A549 (cell line): ENCODE data around the gene PATL2. TPM values are rescaled to one million over a fixed set of nuclear protein-coding genes. Genes with fewer than 3 reads are reported as not detected.

Source experiments
- ATAC-seq, 2 experiments: fragments of 200-7000 bp in 1 of 2; fragments of >200 bp in 1 of 2; cut with Nextera tagmentation in 1 of 2; cut with Tn5 transposase in 1 of 2; 3 replicates each; pipeline versions ENCODE4 v1.8.0 to v1.9.1; 2018 to 2020; ENCODE audit warnings: mild to moderate bottlenecking in 1 of 2, moderate library complexity in 1 of 2
- CTCF ChIA-PET: fragments of 300-600 bp; sonication (Branson Sonifier 250); formaldehyde crosslinking; extraction: SDS; loops from one replicate; lab custom pipeline; 2021; ENCODE audit warnings: antibody characterized with exemption, inconsistent platforms; lab: Yijun Ruan, JAX
- POLR2A ChIA-PET: fragments of 350-600 bp; formaldehyde crosslinking; extraction: SDS; loops from one replicate; lab custom pipeline; 2021; ENCODE audit warnings: antibody characterized with exemption, inconsistent platforms; lab: Yijun Ruan, JAX
- DNase-seq, 2 experiments: peaks; one replicate each; pipeline versions ENCODE4 v3.0.0 to v3.0.0-alpha.2; 2011 to 2016; ENCODE audit warnings: low read depth in 1 of 2, low spot score in 1 of 2
- FAIRE-seq: peaks from 2 replicates; lab custom pipeline; 2011; peaks lifted over from hg19 to GRCh38; lab: Jason Lieb, UNC
- H3K27ac ChIP-seq, 2 experiments: fragments of >200 bp; sonication (Bioruptor Twin); formaldehyde crosslinking; 3 replicates each; pipeline ENCODE4 v1.5.1; 2016 to 2017
- H3K4me1 ChIP-seq: fragments of >200 bp; sonication (Bioruptor Twin); formaldehyde crosslinking; 3 replicates; pipeline ENCODE4 v1.6.1; 2016
- H3K4me2 ChIP-seq: fragments of >200 bp; sonication (Bioruptor Twin); formaldehyde crosslinking; 3 replicates; pipeline ENCODE4 v1.6.1; 2016
- H3K4me3 ChIP-seq: fragments of >200 bp; sonication (Bioruptor Twin); formaldehyde crosslinking; 3 replicates; pipeline ENCODE4 v1.5.1; 2016
- H3K9me3 ChIP-seq: fragments of >200 bp; sonication (Bioruptor Twin); formaldehyde crosslinking; 3 replicates; pipeline ENCODE4 v1.6.1; 2016
- BHLHE40 ChIP-seq: IDR thresholded peaks from 2 replicates; pipeline ENCODE4 v1.6.1; 2012; ENCODE audit warnings: low read depth, low read length, inconsistent platforms
- EHF ChIP-seq: fragments of 250-450 bp; sonication (Bioruptor Pico); IDR thresholded peaks from 2 replicates; pipeline ENCODE4 v1.5.0; 2020; ENCODE audit warnings: mild to moderate bottlenecking
- EHMT2 ChIP-seq: fragments of 200-600 bp; sonication (generic); IDR thresholded peaks from 2 replicates; pipeline ENCODE4 v1.6.1; 2016; ENCODE audit warnings: antibody characterized with exemption, low read depth, mild to moderate bottlenecking, moderate library complexity
- ESRRA ChIP-seq: fragments of 150-350 bp; IDR thresholded peaks from 2 replicates; pipeline ENCODE4 v1.6.1; 2014; ENCODE audit warnings: mild to moderate bottlenecking, low read length, borderline replicate concordance
- HOXA7 ChIP-seq: fragments of 250-450 bp; sonication (Bioruptor Pico); IDR thresholded peaks from 2 replicates; pipeline ENCODE4 v1.5.0; 2020; ENCODE audit warnings: mild to moderate bottlenecking, moderate library complexity
- JUN ChIP-seq, 2 experiments: fragments of >200 bp; sonication (Bioruptor Twin); formaldehyde crosslinking; IDR thresholded peaks; 2 replicates in 1 of 2; 3 replicates in 1 of 2; pipeline ENCODE4 v1.6.1; 2016 to 2017
- KDM5A ChIP-seq: fragments of 200-600 bp; sonication (generic); IDR thresholded peaks from 2 replicates; pipeline ENCODE4 v1.6.1; 2016; ENCODE audit warnings: antibody characterized with exemption, mild to moderate bottlenecking
- MYC ChIP-seq: IDR thresholded peaks from 2 replicates; pipeline ENCODE4 v1.6.1; 2012; ENCODE audit warnings: mild to moderate bottlenecking, inconsistent platforms, low read length, improper control_type of control experiment, borderline replicate concordance
- SREBF2 ChIP-seq: fragments of 450-650 bp; IDR thresholded peaks from 2 replicates; pipeline ENCODE4 v1.6.1; 2014; ENCODE audit warnings: mild to moderate bottlenecking, moderate library complexity
- TFCP2L1 ChIP-seq: fragments of 250-450 bp; sonication (Bioruptor Pico); IDR thresholded peaks from 2 replicates; pipeline ENCODE4 v1.5.0; 2021; ENCODE audit warnings: mild to moderate bottlenecking
- TP53 ChIP-seq: fragments of 250-450 bp; sonication (Bioruptor Pico); IDR thresholded peaks from 2 replicates; pipeline ENCODE4 v1.5.0; 2021; ENCODE audit warnings: mild to moderate bottlenecking, moderate library complexity
- ZC3H11A ChIP-seq: fragments of 450-650 bp; IDR thresholded peaks from 2 replicates; pipeline ENCODE4 v1.6.1; 2014; ENCODE audit warnings: antibody characterized with exemption, mild to moderate bottlenecking
- ZNF302 ChIP-seq: fragments of 250-450 bp; sonication (Bioruptor Pico); IDR thresholded peaks from 2 replicates; pipeline ENCODE4 v1.9.0; 2021; ENCODE audit warnings: inconsistent platforms, mild to moderate bottlenecking, moderate library complexity
- WGBS: methylation state at CpG from one replicate; pipeline ENCODE4 v1.1.6; 2017; ENCODE audit errors: missing lambda C conversion rate; 5-methylcytosine and 5-hydroxymethylcytosine counted together
- polyA plus RNA-seq, 4 experiments: library from polyadenylated mRNA; depleted of rRNA in 3 of 4; stranded (reverse); fragments of >200 nt; fragmentation: RNase III in 1 of 4; extraction: RNeasy Plus Mini Kit Qiagen cat#74134 plus additional on column Dnase treatment in 1 of 4; gene quantifications; 2 replicates in 3 of 4; 3 replicates in 1 of 4; pipeline ENCODE4 v1.2.3, GENCODE V29; 2011 to 2017
- TF ChIP-seq, protein P1 (sequence below): IDR thresholded peaks from 2 replicates; pipeline ENCODE4 v1.6.1; 2012; ENCODE audit warnings: low read depth, borderline replicate concordance
- TF ChIP-seq, protein P2 (sequence below): IDR thresholded peaks from 2 replicates; pipeline ENCODE4 v1.6.1; 2012
- TF ChIP-seq, protein P3 (sequence below): fragments of >200 bp; sonication (Bioruptor Twin); formaldehyde crosslinking; IDR thresholded peaks from 3 replicates; pipeline ENCODE4 v1.6.1; 2016
- TF ChIP-seq, protein P4 (sequence below): fragments of 450-650 bp; IDR thresholded peaks from 2 replicates; pipeline ENCODE4 v1.6.1; 2014; ENCODE audit warnings: antibody characterized with exemption

Gene PATL2
- polyA plus RNA-seq, 2 of the 4 experiments (the other 2 are of a cell fraction): 0.12 to 0.26 TPM

DNA sequence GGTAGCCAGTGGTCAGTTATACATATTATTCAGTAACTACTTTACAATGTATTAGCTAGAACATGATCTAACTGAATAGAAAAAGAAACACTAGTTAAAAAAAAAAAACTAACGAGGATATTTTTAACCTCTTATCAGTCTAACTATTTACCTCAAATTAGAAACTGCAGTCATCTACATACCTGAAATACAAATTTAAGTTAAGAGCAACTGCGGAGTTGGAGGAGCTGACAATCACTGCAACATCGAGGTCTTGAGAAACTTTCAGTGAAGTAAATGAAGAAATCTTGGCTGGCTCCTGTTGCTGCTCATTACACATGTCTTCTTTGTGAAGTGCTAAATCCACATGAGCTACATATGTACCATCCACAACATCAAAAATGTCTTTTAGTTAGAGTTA, 54.2 kb downstream of the PATL2 start:
- 88% methylated on average over 3 of the region's 3 CpGs for WGBS
- FAIRE-seq: no peak
- Histone ChIP-seq H3K4me3 (no peak overlapping the region), H3K9me3 (no peaks in the 10 kb centered on the region), H3K4me1 (peaks cover 10% of the 10 kb centered on the region; the same call in 1 of the 3 replicates), H3K4me2 (no peak overlapping the region), H3K27ac (no peak overlapping the region)
- TF ChIP-seq ESRRA (no peak), HOXA7 (no peak), ZNF302 (no peak), KDM5A (no peak), MYC (no peak), SREBF2 (no peak), ZC3H11A (no peak)
- TF ChIP-seq, protein P1, sequence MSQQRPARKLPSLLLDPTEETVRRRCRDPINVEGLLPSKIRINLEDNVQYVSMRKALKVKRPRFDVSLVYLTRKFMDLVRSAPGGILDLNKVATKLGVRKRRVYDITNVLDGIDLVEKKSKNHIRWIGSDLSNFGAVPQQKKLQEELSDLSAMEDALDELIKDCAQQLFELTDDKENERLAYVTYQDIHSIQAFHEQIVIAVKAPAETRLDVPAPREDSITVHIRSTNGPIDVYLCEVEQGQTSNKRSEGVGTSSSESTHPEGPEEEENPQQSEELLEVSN: no peak
- TF ChIP-seq, protein P2, sequence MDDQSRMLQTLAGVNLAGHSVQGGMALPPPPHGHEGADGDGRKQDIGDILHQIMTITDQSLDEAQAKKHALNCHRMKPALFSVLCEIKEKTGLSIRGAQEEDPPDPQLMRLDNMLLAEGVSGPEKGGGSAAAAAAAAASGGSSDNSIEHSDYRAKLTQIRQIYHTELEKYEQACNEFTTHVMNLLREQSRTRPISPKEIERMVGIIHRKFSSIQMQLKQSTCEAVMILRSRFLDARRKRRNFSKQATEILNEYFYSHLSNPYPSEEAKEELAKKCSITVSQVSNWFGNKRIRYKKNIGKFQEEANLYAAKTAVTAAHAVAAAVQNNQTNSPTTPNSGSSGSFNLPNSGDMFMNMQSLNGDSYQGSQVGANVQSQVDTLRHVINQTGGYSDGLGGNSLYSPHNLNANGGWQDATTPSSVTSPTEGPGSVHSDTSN: no peak
- DNase-seq: no peak
- ChIA-PET CTCF (interaction anchor here (0.8 to 1.3 kb wide), 2 partner anchors 18 to 73 kb away, joined by 3 read pairs; no protein-coding TSS in a partner anchor), POLR2A (no interaction called here)
- ATAC-seq: no peak

DNA sequence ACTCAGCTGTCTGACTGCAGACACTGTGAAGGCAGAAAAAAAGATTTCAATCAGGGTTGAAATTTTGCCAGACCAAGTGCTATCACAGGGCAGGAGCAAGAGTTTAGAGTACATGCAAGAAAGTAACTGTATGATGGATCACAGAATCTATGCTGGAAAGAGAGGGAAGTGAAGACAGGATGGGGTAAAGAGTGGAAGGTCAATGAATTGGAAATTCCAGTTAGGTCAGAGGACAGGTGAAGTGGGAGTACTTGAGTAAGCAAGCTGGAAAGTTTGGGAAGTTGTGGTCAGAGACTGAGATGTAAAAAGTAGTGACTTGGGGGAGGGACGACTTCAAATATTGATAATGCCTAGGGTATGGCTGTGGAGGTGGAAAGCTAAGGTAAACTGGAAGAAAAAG, 54.8 kb downstream of the PATL2 start:
- DNase-seq (no peak), ATAC-seq (no peak), FAIRE-seq (no peak)
- POLR2A ChIA-PET: no interaction called here
- WGBS: 76% methylated on average over 1 of the region's 1 CpG
- Histone ChIP-seq H3K9me3 (no peaks in the 10 kb centered on the region), H3K4me3 (no peak overlapping the region), H3K4me1 (peaks cover 3% of the 10 kb centered on the region; the same call in 1 of the 3 replicates), H3K27ac (no peak overlapping the region), H3K4me2 (no peak overlapping the region)
- TF ChIP-seq, protein P3, sequence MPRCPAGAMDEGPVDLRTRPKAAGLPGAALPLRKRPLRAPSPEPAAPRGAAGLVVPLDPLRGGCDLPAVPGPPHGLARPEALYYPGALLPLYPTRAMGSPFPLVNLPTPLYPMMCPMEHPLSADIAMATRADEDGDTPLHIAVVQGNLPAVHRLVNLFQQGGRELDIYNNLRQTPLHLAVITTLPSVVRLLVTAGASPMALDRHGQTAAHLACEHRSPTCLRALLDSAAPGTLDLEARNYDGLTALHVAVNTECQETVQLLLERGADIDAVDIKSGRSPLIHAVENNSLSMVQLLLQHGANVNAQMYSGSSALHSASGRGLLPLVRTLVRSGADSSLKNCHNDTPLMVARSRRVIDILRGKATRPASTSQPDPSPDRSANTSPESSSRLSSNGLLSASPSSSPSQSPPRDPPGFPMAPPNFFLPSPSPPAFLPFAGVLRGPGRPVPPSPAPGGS: no peak
- TF ChIP-seq TP53 (CRISPR knock-in tag) (no peak), HOXA7 (no peak), ZC3H11A (no peak), EHMT2 (no peak), JUN (IDR thresholded peaks at IDR 0.05) (no peak), TFCP2L1 (CRISPR knock-in tag) (no peak), EHF (no peak), BHLHE40 (no peak)
- TF ChIP-seq, protein P4, sequence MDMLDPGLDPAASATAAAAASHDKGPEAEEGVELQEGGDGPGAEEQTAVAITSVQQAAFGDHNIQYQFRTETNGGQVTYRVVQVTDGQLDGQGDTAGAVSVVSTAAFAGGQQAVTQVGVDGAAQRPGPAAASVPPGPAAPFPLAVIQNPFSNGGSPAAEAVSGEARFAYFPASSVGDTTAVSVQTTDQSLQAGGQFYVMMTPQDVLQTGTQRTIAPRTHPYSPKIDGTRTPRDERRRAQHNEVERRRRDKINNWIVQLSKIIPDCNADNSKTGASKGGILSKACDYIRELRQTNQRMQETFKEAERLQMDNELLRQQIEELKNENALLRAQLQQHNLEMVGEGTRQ: no peak
- TF ChIP-seq, protein P2: no peak
- CTCF ChIA-PET: interaction anchor here (0.8 to 1.3 kb wide), 2 partner anchors 17 to 72 kb away, joined by 3 read pairs; no protein-coding TSS in a partner anchor

DNA sequence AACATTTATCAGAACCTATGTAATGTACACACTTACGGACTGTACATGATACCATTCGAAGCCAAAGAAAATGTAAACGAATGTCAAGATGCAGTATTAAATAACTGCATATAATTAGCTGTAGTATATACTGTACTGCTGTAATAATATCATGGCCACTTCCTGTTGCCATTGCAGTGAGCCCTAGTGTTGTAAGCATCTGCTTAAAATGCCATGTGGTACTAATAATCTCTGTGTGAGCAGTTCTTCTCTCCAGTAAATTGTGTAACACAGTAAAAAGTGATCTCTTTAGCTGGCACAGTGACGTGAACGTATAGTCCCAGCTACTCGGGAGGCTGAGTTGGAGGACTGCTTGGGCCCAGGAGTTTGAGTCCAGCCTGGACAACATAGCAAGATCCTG, 56.3 kb downstream of the PATL2 start:
- H3K4me3 ChIP-seq: no peak overlapping the region
- ChIA-PET POLR2A (no interaction called here), CTCF (interaction anchor here (1.4 kb wide), 1 partner anchor 56 kb away, joined by 3 read pairs; the partner anchor contains the start of genes B2M and PATL2)
- no peaks in the 10 kb centered on the region for H3K4me1 ChIP-seq
- no peak for DNase-seq
- no peak overlapping the region for H3K4me2 ChIP-seq
- TF ChIP-seq ZNF302: no peak
- no peaks in the 10 kb centered on the region for H3K9me3 ChIP-seq
- no peak overlapping the region for H3K27ac ChIP-seq
- FAIRE-seq: no peak
- 95% methylated on average over 6 of the region's 6 CpGs for WGBS
- ATAC-seq: no peak
